A673 (cell line): ENCODE data around the gene ESRRG. TPM values are rescaled to one million over a fixed set of nuclear protein-coding genes. Genes with fewer than 3 reads are reported as not detected.

Source experiments
- BruUV-seq: library from RNA; stranded (reverse); fragments of 400-500 nt; replicated peaks from 2 replicates; lab custom pipeline; 2021; lab: Mats Ljungman, UMichigan
- CTCF ChIA-PET: fragments of 300-600 bp; sonication (Branson Sonifier 250); formaldehyde crosslinking; loops from one replicate; lab custom pipeline; 2022; ENCODE audit warnings: antibody characterized with exemption; lab: Charles Lee
- POLR2A ChIA-PET: fragments of 300-600 bp; sonication (Branson Sonifier 250); formaldehyde crosslinking; loops from one replicate; lab custom pipeline; 2022; ENCODE audit warnings: antibody characterized with exemption; ENCODE audit not compliant: low non-redundant PET; lab: Charles Lee
- DNase-seq: peaks from one replicate; pipeline ENCODE4 v3.0.0-alpha.2; 2015; ENCODE audit warnings: low spot score
- H3K27ac ChIP-seq: fragments of 200-600 bp; sonication (generic); 2 replicates; pipeline ENCODE4 v1.5.1; 2016; ENCODE audit warnings: mixed run types, low read depth, mild to moderate bottlenecking, mixed read lengths, antibody characterized with exemption, low read length; ENCODE audit not compliant: poor library complexity, severe bottlenecking
- H3K27me3 ChIP-seq: fragments of 200-600 bp; sonication (generic); replicated peaks from 2 replicates; pipeline ENCODE4 v1.6.1; 2017; ENCODE audit warnings: mixed run types, low read depth, mild to moderate bottlenecking, mixed read lengths, antibody characterized with exemption, low read length; ENCODE audit not compliant: insufficient read depth, poor library complexity
- H3K36me3 ChIP-seq: fragments of 200-600 bp; sonication (generic); 2 replicates; pipeline ENCODE4 v1.6.1; 2016; ENCODE audit warnings: mixed run types, mild to moderate bottlenecking, mixed read lengths, antibody characterized with exemption, low read length; ENCODE audit not compliant: insufficient read depth, poor library complexity, severe bottlenecking
- H3K4me1 ChIP-seq: fragments of 200-600 bp; sonication (generic); 2 replicates; pipeline ENCODE4 v1.6.1; 2017; ENCODE audit warnings: mixed run types, mild to moderate bottlenecking, mixed read lengths, antibody characterized with exemption, low read length; ENCODE audit not compliant: insufficient read depth, poor library complexity, severe bottlenecking
- H3K4me3 ChIP-seq: fragments of 200-600 bp; sonication (generic); 2 replicates; pipeline ENCODE4 v1.5.1; 2016; ENCODE audit warnings: low read depth, mixed run types, mild to moderate bottlenecking, mixed read lengths, low read length; ENCODE audit not compliant: poor library complexity, severe bottlenecking
- H3K9me3 ChIP-seq: fragments of 200-600 bp; sonication (generic); 2 replicates; pipeline ENCODE4 v1.6.1; 2016; ENCODE audit warnings: mixed run types, low read depth, mild to moderate bottlenecking, mixed read lengths, antibody characterized with exemption, low read length; ENCODE audit not compliant: poor library complexity, severe bottlenecking
- EZH2 ChIP-seq: fragments of 200-600 bp; sonication (generic); IDR thresholded peaks from 2 replicates; pipeline ENCODE4 v1.6.1; 2017; ENCODE audit warnings: borderline replicate concordance, low read depth, mild to moderate bottlenecking, mixed read lengths, antibody characterized with exemption, low read length; ENCODE audit not compliant: poor library complexity, severe bottlenecking
- intact Hi-C: fragments of 100-400 bp; cut with micrococcal nuclease; formaldehyde crosslinking; loops from one replicate; pipeline ENCODE4 v1.10.0; 2022; ENCODE audit not compliant: unreplicated experiment
- total RNA-seq: library from RNA; stranded (reverse); gene quantifications from 2 replicates; pipeline ENCODE4 v1.2.3, GENCODE V29; 2021
- TF ChIP-seq, protein P1 (sequence below): fragments of 300-800, 200-600 bp; sonication (generic); conservative IDR thresholded peaks from 2 replicates; pipeline ENCODE4 v1.5.1; 2017; ENCODE audit warnings: low read depth, mild to moderate bottlenecking, antibody characterized with exemption, low read length, moderate library complexity, mixed read lengths

ESRRG gene
- total RNA-seq, 1 experiment from 2014 or later = not detected

DNA sequence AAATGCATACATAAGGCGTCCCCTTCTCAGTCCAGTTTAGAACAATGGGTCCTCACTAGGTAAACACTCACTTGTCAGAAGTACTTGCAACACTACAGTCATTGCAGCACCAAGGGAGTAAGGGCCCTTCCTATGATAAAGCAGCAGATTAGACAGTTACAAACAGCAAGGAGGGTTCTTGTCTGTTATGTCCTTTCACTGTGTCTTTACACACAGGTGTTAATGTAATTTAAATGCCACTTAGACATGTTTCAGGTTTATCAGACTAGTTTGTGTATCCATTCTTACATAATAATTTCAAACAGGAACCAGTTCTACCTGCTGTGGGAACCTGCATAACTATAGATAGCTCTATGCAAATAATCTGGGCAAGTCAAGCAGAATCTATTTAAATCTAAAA, 194.4 kb downstream of the ESRRG start:
- H3K9me3 ChIP-seq = no peaks in the 10 kb centered on the region
- H3K27ac ChIP-seq = no peak overlapping the region
- TF ChIP-seq, protein P1, sequence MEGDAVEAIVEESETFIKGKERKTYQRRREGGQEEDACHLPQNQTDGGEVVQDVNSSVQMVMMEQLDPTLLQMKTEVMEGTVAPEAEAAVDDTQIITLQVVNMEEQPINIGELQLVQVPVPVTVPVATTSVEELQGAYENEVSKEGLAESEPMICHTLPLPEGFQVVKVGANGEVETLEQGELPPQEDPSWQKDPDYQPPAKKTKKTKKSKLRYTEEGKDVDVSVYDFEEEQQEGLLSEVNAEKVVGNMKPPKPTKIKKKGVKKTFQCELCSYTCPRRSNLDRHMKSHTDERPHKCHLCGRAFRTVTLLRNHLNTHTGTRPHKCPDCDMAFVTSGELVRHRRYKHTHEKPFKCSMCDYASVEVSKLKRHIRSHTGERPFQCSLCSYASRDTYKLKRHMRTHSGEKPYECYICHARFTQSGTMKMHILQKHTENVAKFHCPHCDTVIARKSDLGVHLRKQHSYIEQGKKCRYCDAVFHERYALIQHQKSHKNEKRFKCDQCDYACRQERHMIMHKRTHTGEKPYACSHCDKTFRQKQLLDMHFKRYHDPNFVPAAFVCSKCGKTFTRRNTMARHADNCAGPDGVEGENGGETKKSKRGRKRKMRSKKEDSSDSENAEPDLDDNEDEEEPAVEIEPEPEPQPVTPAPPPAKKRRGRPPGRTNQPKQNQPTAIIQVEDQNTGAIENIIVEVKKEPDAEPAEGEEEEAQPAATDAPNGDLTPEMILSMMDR = no peak
- no peak for TF ChIP-seq EZH2
- no peaks in the 10 kb centered on the region for H3K36me3 ChIP-seq
- intact Hi-C loops = no loop called here
- H3K4me3 ChIP-seq = no peak overlapping the region
- no peaks in the 10 kb centered on the region for H3K4me1 ChIP-seq
- H3K27me3 ChIP-seq = peaks cover 33% of the 10 kb centered on the region
- DNase-seq = no peak
- BruUV-seq = no TSS peak
- ChIA-PET CTCF (no interaction called here), POLR2A (no interaction called here)

DNA sequence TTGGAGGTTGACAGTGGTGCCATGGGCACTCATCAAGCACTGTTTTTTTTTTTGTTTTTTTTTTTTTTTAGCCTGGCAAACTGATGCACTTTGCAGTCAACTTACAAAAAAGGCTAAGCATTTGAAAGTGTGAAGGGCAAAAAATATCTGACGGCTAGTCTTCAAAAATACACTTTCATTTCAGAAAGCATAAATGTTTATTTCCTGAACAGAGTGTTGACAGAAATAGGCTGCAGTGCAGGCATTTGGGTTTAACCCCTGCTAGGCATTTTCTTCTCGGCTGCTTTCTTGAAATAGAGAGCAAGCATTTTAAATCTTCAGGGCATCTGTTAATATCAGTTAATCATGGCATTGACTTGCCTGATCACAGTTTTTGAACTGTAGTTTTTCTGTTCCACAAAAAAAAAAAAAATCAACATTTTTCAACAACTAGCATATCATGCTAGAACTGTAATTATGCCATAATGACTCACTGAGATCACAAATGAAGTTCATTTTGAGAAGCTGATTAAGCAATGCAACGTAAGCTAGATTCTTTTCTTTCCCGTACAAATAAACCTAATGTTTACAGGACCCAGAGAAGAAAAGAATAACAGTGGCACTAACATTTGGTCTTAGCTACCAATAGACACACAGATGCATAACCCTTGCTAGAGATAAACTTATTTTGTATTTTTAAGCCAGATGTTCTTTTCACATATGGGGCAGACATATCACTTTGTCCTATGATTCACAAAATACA, 199.6 kb downstream of the ESRRG start:
- no peaks in the 10 kb centered on the region for H3K36me3 ChIP-seq
- H3K9me3 ChIP-seq = no peaks in the 10 kb centered on the region
- TF ChIP-seq EZH2 = no peak
- TF ChIP-seq, protein P1 = no peak
- intact Hi-C loops = no loop called here
- no peak for DNase-seq
- no peak overlapping the region for H3K4me3 ChIP-seq
- no peaks in the 10 kb centered on the region for H3K4me1 ChIP-seq
- no peak overlapping the region for H3K27ac ChIP-seq
- POLR2A ChIA-PET = no interaction called here
- BruUV-seq = no TSS peak
- peaks cover 62% of the 10 kb centered on the region for H3K27me3 ChIP-seq
- CTCF ChIA-PET = no interaction called here

- Histone ChIP-seq H3K4me3 (no peak overlapping the region), H3K9me3 (no peaks in the 10 kb centered on the region), H3K27ac (no peak overlapping the region), H3K4me1 (no peaks in the 10 kb centered on the region), H3K36me3 (no peaks in the 10 kb centered on the region), H3K27me3 (peaks cover 67% of the 10 kb centered on the region)
- ChIA-PET POLR2A (interaction anchor here (0.6 kb wide), 1 partner anchor 1980 kb away, joined by 4 read pairs; no protein-coding TSS in a partner anchor), CTCF (no interaction called here)
- no TSS peak for BruUV-seq
- TF ChIP-seq EZH2 = no peak
- TF ChIP-seq, protein P1 = no peak
- DNase-seq = no peak
- intact Hi-C loops = no loop called here
Measured at GRCh38 chr1:216523043-216523442, 200.2 kb downstream of the ESRRG start.
